ENCODE measurements around the gene DPP10.

DPP10 gene

GRCh38 chr2:114609203-114609602 lies 166.8 kb downstream of the DPP10 start:
- no peak for DNase-seq (ENCODE audit: low read depth in 2 of 2)

- no peak for DNase-seq (ENCODE audit: low read depth in 2 of 2)
These were observed 167.4 kb downstream of the DPP10 start for GRCh38 chr2:114609801-114610200.

- DNase-seq (ENCODE audit: low read depth in 2 of 2): no peak
These were observed 168.2 kb downstream of the DPP10 start for GRCh38 chr2:114610677-114611076.

GRCh38 chr2:114614592-114614991 lies 172.2 kb downstream of the DPP10 start:
- DNase-seq (ENCODE audit: low read depth in 2 of 2): no peak

- DNase-seq (ENCODE audit: low read depth in 2 of 2): no peak
These were observed 186.0 kb downstream of the DPP10 start for GRCh38 chr2:114628481-114628880.

- DNase-seq (ENCODE audit: low read depth in 2 of 2): no peak
These were observed 188.7 kb downstream of the DPP10 start for GRCh38 chr2:114631146-114631545.

GRCh38 chr2:114642166-114642770 lies 199.8 kb downstream of the DPP10 start:
- no peak for DNase-seq (ENCODE audit: low read depth in 2 of 2)

GRCh38 chr2:114642988-114643553 lies 200.6 kb downstream of the DPP10 start:
- no peak for DNase-seq (ENCODE audit: low read depth in 2 of 2)

GRCh38 chr2:114651933-114652332 lies 209.5 kb downstream of the DPP10 start:
- DNase-seq (ENCODE audit: low read depth in 2 of 2): no peak

GRCh38 chr2:114659880-114660279 lies 217.4 kb downstream of the DPP10 start:
- DNase-seq (ENCODE audit: low read depth in 2 of 2): no peak

GRCh38 chr2:114661971-114662939 lies 219.8 kb downstream of the DPP10 start:
- no peak for DNase-seq (ENCODE audit: low read depth in 2 of 2)

GRCh38 chr2:114668415-114668814 lies 226.0 kb downstream of the DPP10 start:
- DNase-seq (ENCODE audit: low read depth in 2 of 2): no peak

- no peak for DNase-seq (ENCODE audit: low read depth in 2 of 2)
These were observed 240.8 kb downstream of the DPP10 start for GRCh38 chr2:114683251-114683650.

GRCh38 chr2:114684403-114684802 lies 242.0 kb downstream of the DPP10 start:
- no peak for DNase-seq (ENCODE audit: low read depth in 2 of 2)

GRCh38 chr2:114685102-114685501 lies 242.7 kb downstream of the DPP10 start:
- no peak for DNase-seq (ENCODE audit: low read depth in 2 of 2)

GRCh38 chr2:114688241-114688640 lies 245.8 kb downstream of the DPP10 start:
- DNase-seq (ENCODE audit: low read depth in 2 of 2): no peak

GRCh38 chr2:114698520-114698919 lies 256.1 kb downstream of the DPP10 start:
- DNase-seq (ENCODE audit: low read depth in 2 of 2): no peak

GRCh38 chr2:114699423-114699944 lies 257.0 kb downstream of the DPP10 start:
- DNase-seq (ENCODE audit: low read depth in 2 of 2): no peak

- DNase-seq (ENCODE audit: low read depth in 2 of 2): no peak
These were observed 258.0 kb downstream of the DPP10 start for GRCh38 chr2:114700440-114700839.

- DNase-seq (ENCODE audit: low read depth in 2 of 2): no peak
These were observed 267.8 kb downstream of the DPP10 start for GRCh38 chr2:114709936-114710850.

- no peak for DNase-seq (ENCODE audit: low read depth in 2 of 2)
These were observed 271.9 kb downstream of the DPP10 start for GRCh38 chr2:114714313-114714712.

All from stimulated activated CD8-positive, alpha-beta memory T cell treated with anti-CD3 and anti-CD28 coated beads, Interleukin-2, amount 100 ng/mL, for 1 hour (primary cell).